AG09309 (cell line): ENCODE data around the gene OR2D2.

Experiments
- DNase-seq: peaks from one replicate; pipeline ENCODE4 v3.0.0-alpha.2; 2010; ENCODE audit warnings: low read depth
- H3K4me3 ChIP-seq: 2 replicates; pipeline ENCODE4 v1.5.1; 2011; ENCODE audit warnings: mild to moderate bottlenecking, low read depth, low read length, moderate library complexity; ENCODE audit not compliant: control insufficient read depth
- CTCF ChIP-seq: IDR thresholded peaks from 2 replicates; pipeline ENCODE4 v1.5.1; 2011; ENCODE audit warnings: mild to moderate bottlenecking, low read depth, low read length, inconsistent platforms; ENCODE audit not compliant: insufficient read depth, control insufficient read depth; ENCODE audit errors: missing control alignments

OR2D2 gene

DNA sequence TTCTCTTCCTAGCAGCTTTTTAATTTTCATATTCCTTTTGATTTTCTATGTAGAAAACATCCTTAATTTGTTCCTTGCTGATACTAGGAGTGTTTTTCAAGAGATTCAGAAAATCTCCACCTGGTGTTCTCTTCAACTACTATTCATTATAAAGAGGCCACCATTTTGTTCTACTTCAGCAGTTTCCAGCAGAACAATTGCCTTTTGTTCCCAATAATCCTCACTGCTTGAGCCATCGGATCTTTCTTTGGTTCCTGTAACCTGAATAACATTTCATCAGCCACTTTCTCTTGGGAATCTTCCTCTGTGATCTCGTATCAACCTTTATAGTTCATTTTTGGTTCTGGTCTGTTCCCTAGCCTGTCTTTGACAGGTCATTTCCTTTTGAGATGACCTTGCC is 48.6 kb downstream of the OR2D2 start:
- no peak for DNase-seq
- TF ChIP-seq CTCF: no peak
- H3K4me3 ChIP-seq: no peak overlapping the region

DNA sequence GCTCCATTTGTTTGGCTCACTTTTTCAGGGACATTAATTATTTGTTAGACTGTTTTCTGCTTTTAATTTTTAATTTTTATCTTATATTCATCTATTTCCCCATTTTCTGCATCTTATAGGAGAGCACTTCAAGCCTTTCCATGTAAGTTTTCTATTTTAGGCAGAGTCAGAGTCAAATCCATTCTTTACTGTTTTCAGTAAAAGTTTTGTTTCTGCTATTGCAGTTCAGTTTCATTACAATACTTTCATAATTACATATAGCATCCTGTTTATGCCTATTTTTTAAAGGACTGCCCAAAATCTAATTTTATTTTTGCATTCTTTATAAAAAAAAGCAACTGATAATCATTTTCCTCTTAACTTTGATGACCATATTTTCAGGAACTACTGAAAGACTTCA is 50.6 kb downstream of the OR2D2 start:
- TF ChIP-seq CTCF: no peak
- no peak for DNase-seq
- no peak overlapping the region for H3K4me3 ChIP-seq
